Skeletal muscle tissue (tissue), 4 donors: Measurements from ENCODE around the gene APOL4. TPM values are rescaled to one million over a fixed set of nuclear protein-coding genes. Genes with fewer than 3 reads are reported as not detected.

Source experiments
- H3K27ac ChIP-seq: one replicate; pipeline ENCODE4 v1.7.0; 2013; ENCODE audit warnings: mild to moderate bottlenecking, low read depth, low read length, inconsistent platforms
- H3K27me3 ChIP-seq, 3 donors: one replicate each; pipeline ENCODE4 v1.7.0; 2013; ENCODE audit warnings: low read length in 3 of 3; ENCODE audit not compliant: control insufficient read depth in 3 of 3, insufficient read depth in 3 of 3
- H3K36me3 ChIP-seq, 3 donors: one replicate each; pipeline ENCODE4 v1.7.0; 2013; ENCODE audit warnings: low read length in 3 of 3; ENCODE audit not compliant: control insufficient read depth in 3 of 3, insufficient read depth in 3 of 3
- H3K4me1 ChIP-seq, 3 donors: one replicate each; pipeline ENCODE4 v1.7.0; 2013; ENCODE audit warnings: low read length in 3 of 3, mild to moderate bottlenecking in 3 of 3; ENCODE audit not compliant: control insufficient read depth in 3 of 3, insufficient read depth in 3 of 3
- H3K4me3 ChIP-seq, 3 donors: one replicate each; pipeline ENCODE4 v1.7.0; 2013; ENCODE audit warnings: low read length in 3 of 3
- H3K9ac ChIP-seq, 3 donors: one replicate each; pipeline ENCODE4 v1.7.0; 2013; ENCODE audit warnings: low read length in 3 of 3, mild to moderate bottlenecking in 3 of 3, moderate library complexity in 2 of 3, low read depth in 1 of 3
- H3K9me3 ChIP-seq, 3 donors: one replicate each; pipeline ENCODE4 v1.7.0; 2013; ENCODE audit warnings: low read length in 3 of 3; ENCODE audit not compliant: control insufficient read depth in 3 of 3
- total RNA-seq: library from RNA; depleted of rRNA; stranded (reverse); fragments of >200 nt; gene quantifications from one replicate; pipeline ENCODE4 v1.2.3, GENCODE V29; 2014
- donor health status: Osteomylitis.

APOL4 gene
- total RNA-seq, 1 donor from 2014 or later, result 21.4 TPM

DNA sequence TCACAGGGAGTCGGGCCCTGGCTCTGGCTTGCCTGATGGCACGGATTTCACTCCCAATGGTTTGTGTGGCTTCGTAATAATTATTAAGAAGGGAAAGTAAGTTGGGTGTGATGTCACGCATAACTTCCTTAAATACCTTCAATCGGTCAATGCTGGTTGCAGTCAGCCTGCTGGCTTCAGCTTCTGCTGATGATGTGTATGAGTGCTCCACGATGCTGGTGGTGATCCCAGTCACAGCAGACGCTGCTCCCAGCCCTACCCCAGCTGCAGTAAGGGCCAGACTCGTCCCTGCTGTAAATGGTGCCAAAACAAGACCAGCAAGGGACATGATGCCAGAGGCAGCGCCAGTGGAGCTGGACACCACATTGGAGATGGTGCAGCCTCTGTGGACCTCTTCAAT lies 60.1 kb downstream of the APOL4 start:
- Histone ChIP-seq H3K27ac (no peak overlapping the region), H3K4me3 (no peak overlapping the region), H3K36me3 (peaks cover 11 to 17% (median 15%) of the 10 kb centered on the region in 3 donors)

More for the DNA sequence above, 60.1 kb downstream of the APOL4 start:
- Histone ChIP-seq H3K4me1 (peaks cover 4 to 8% (median 8%) of the 10 kb centered on the region in 3 donors), H3K27me3 (no peaks in the 10 kb centered on the region), H3K9me3 (no peaks in the 10 kb centered on the region), H3K9ac (no peak overlapping the region)

Other genes with a start within 250 kb of the APOL4 start
- gene RBFOX2, start 173.0 kb downstream of the APOL4 start, total RNA-seq, result 200 TPM
- 13.6 TPM for gene APOL3, start 41.1 kb downstream of the APOL4 start, total RNA-seq
- 21.4 TPM for gene APOL2, start 37.7 kb upstream of the APOL4 start, total RNA-seq
- 4.7 TPM for gene APOL1, start 51.3 kb upstream of the APOL4 start, total RNA-seq
- gene MYH9, start 186.2 kb upstream of the APOL4 start, total RNA-seq, result 111 TPM